Liver (tissue), 9 donors: ENCODE data around the gene PELO. TPM values are rescaled to one million over a fixed set of nuclear protein-coding genes. Genes with fewer than 3 reads are reported as not detected.

Experiments used
- DNase-seq: peaks from one replicate; pipeline ENCODE4 v3.0.0-alpha.2; 2017; ENCODE audit warnings: low spot score
- H3K27ac ChIP-seq, 2 donors: one replicate each; pipeline ENCODE4 v1.7.0; 2013; ENCODE audit warnings: inconsistent platforms in 2 of 2, low read length in 2 of 2, control low read depth in 1 of 2, low read depth in 1 of 2, mild to moderate bottlenecking in 1 of 2
- H3K27me3 ChIP-seq, 4 donors: one replicate each; pipeline versions ENCODE4 v1.6.1 to v1.7.0; 2013; ENCODE audit warnings: low read length in 3 of 4, inconsistent platforms in 1 of 4, mild to moderate bottlenecking in 1 of 4, moderate library complexity in 1 of 4; ENCODE audit not compliant: control insufficient read depth in 4 of 4, insufficient read depth in 4 of 4
- H3K36me3 ChIP-seq, 4 donors: one replicate each; pipeline versions ENCODE4 v1.6.1 to v1.7.0; 2013; ENCODE audit warnings: low read length in 3 of 4, mild to moderate bottlenecking in 3 of 4, low read depth in 1 of 4, moderate library complexity in 1 of 4; ENCODE audit not compliant: control insufficient read depth in 4 of 4, insufficient read depth in 3 of 4
- H3K4me1 ChIP-seq, 4 donors: one replicate each; pipeline versions ENCODE4 v1.6.1 to v1.7.0; 2013; ENCODE audit warnings: low read length in 3 of 4, mild to moderate bottlenecking in 3 of 4, moderate library complexity in 1 of 4; ENCODE audit not compliant: control insufficient read depth in 4 of 4, insufficient read depth in 4 of 4
- H3K4me3 ChIP-seq, 3 donors: one replicate each; pipeline versions ENCODE4 v1.6.1 to v1.7.0; 2013; ENCODE audit warnings: low read length in 3 of 3, control low read depth in 1 of 3, low read depth in 1 of 3, mild to moderate bottlenecking in 1 of 3
- H3K9ac ChIP-seq, 2 donors: one replicate each; pipeline ENCODE4 v1.7.0; 2013; ENCODE audit warnings: low read length in 2 of 2, mild to moderate bottlenecking in 2 of 2, moderate library complexity in 2 of 2, control low read depth in 1 of 2, low read depth in 1 of 2
- H3K9me3 ChIP-seq, 4 donors: one replicate each; pipeline versions ENCODE4 v1.6.1 to v1.7.0; 2013; ENCODE audit warnings: low read length in 3 of 4; ENCODE audit not compliant: control insufficient read depth in 4 of 4
- CTCF ChIP-seq: fragments of 150-350 bp; IDR thresholded peaks from 2 replicates; pipeline ENCODE4 v1.5.1; 2017; ENCODE audit warnings: improper control_type of control experiment, low read depth, low read length; ENCODE audit not compliant: missing input control
- EGR1 ChIP-seq, 2 donors: IDR thresholded peaks; 2 replicates each; pipeline ENCODE4 v1.6.1; 2016 to 2018; ENCODE audit warnings: antibody characterized with exemption in 2 of 2, low read depth in 2 of 2
- FOXA1 ChIP-seq: IDR thresholded peaks from 2 replicates; pipeline ENCODE4 v1.6.1; 2016; ENCODE audit warnings: antibody characterized with exemption
- FOXA2 ChIP-seq: IDR thresholded peaks from 2 replicates; pipeline ENCODE4 v1.6.1; 2016; ENCODE audit warnings: antibody characterized with exemption
- GABPA ChIP-seq, 2 donors: IDR thresholded peaks in 1 of 2; conservative IDR thresholded peaks in 1 of 2; 2 replicates each; pipeline ENCODE4 v1.6.1; 2016; ENCODE audit warnings: antibody characterized with exemption in 2 of 2, mild to moderate bottlenecking in 1 of 2, moderate library complexity in 1 of 2
- HNF4A ChIP-seq, 2 donors: conservative IDR thresholded peaks; 2 replicates each; pipeline ENCODE4 v1.6.1; 2016; ENCODE audit warnings: antibody characterized with exemption in 2 of 2, mild to moderate bottlenecking in 2 of 2
- HNF4G ChIP-seq: IDR thresholded peaks from 2 replicates; pipeline ENCODE4 v1.6.1; 2016; ENCODE audit warnings: antibody characterized with exemption
- JUND ChIP-seq, 2 donors: IDR thresholded peaks; 2 replicates each; pipeline ENCODE4 v1.6.1; 2016; ENCODE audit warnings: antibody characterized with exemption in 2 of 2
- MAX ChIP-seq: IDR thresholded peaks from 2 replicates; pipeline ENCODE4 v1.6.1; 2016; ENCODE audit warnings: antibody characterized with exemption
- NR2F2 ChIP-seq: IDR thresholded peaks from 2 replicates; pipeline ENCODE4 v1.6.1; 2016; ENCODE audit warnings: antibody characterized with exemption
- RAD21 ChIP-seq, 2 donors: IDR thresholded peaks; 2 replicates each; pipeline ENCODE4 v1.6.1; 2016; ENCODE audit warnings: antibody characterized with exemption in 2 of 2, mild to moderate bottlenecking in 2 of 2
- REST ChIP-seq: IDR thresholded peaks from 2 replicates; pipeline ENCODE4 v1.6.1; 2016; ENCODE audit warnings: antibody characterized with exemption, mild to moderate bottlenecking
- RXRA ChIP-seq, 2 donors: IDR thresholded peaks; 2 replicates each; pipeline ENCODE4 v1.6.1; 2017 to 2018; ENCODE audit warnings: antibody characterized with exemption in 2 of 2, mild to moderate bottlenecking in 1 of 2
- SP1 ChIP-seq: IDR thresholded peaks from 2 replicates; pipeline ENCODE4 v1.6.1; 2018; ENCODE audit warnings: antibody characterized with exemption, mild to moderate bottlenecking
- TAF1 ChIP-seq: conservative IDR thresholded peaks from 2 replicates; pipeline ENCODE4 v1.6.1; 2016; ENCODE audit warnings: antibody characterized with exemption, mild to moderate bottlenecking
- WGBS: extraction: QIAGEN DNeasy Blood & Tissue Kit; methylation state at CpG from one replicate; pipeline ENCODE4 v1.1.7; 2013; 5-methylcytosine and 5-hydroxymethylcytosine counted together
- polyA plus RNA-seq, 2 donors: library from polyadenylated mRNA; stranded (reverse) in 1 of 2; unstranded in 1 of 2; fragments of 200-250 nt in 1 of 2; fragments of >200 nt in 1 of 2; fragmentation: Nextera tagmentation in 1 of 2; extraction: Ambion mirVana in 1 of 2; gene quantifications; one replicate each; pipeline versions ENCODE4 v1.2.1 to v1.2.3, GENCODE V29; 2013 to 2015
- total RNA-seq, 2 donors: library from RNA; depleted of rRNA; stranded (reverse); fragments of >200 nt; gene quantifications; one replicate each; pipeline ENCODE4 v1.2.3, GENCODE V29; 2014
- TF ChIP-seq, protein P1 (sequence below): IDR thresholded peaks from 2 replicates; pipeline ENCODE4 v1.6.1; 2016; ENCODE audit warnings: antibody characterized with exemption
- TF ChIP-seq, protein P2 (sequence below): IDR thresholded peaks from 2 replicates; pipeline ENCODE4 v1.6.1; 2016; ENCODE audit warnings: antibody characterized with exemption
- donor health status: healthy.
- donor health status: healthy.
- donor health status: healthy.
- donor health status: healthy.
- donor health status: healthy.

The PELO gene
- total and polyA plus RNA-seq, 4 donors, result 10.1 to 24.6 (median 16.5) TPM

DNA sequence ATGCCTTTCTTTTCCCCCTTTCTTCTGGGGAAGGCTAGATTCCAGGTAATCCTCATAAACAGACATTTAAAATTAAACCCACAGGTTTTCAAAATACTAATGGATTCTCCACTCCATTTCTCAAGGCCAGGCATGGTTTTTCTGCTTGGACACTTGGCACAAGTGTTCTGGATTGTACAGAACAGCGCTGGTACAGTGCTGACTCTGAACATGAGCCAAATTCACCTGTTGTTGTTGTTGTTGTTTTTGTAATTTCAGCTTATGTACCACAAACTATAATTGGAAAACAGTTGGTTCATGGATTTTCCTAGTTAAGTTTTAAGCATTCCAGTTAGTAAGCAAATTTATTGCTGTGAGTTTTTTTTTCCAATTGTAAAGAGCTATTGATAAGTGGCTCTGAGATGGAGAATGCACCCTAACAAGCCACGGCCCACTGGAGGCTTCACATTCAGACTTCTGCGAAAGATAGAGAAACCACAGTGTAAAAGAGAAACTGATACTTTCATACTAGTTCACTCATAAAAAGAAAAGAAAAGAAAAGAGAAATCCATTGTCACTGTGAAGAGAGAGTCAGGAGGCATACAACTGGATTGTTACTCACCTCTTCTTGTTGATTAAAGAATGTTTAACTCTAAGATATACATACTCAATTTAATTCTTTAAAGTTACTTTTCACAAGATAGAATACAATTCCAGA lies 16.2 kb upstream of the PELO start:
- no peaks in the 10 kb centered on the region for H3K27me3 ChIP-seq
- H3K4me3 ChIP-seq, result no peak overlapping the region
- no peaks in the 10 kb centered on the region for H3K36me3 ChIP-seq
- TF ChIP-seq NR2F2, result no peak
- TF ChIP-seq HNF4A (conservative IDR thresholded peaks at IDR 0.05), result no peak
- TF ChIP-seq CTCF, result no peak
- TF ChIP-seq GABPA (IDR thresholded peaks at IDR 0.05 in 1 of 2, conservative IDR thresholded peaks at IDR 0.05 in 1 of 2), result no peak
- TF ChIP-seq EGR1 (IDR thresholded peaks at IDR 0.05; ENCODE audit: low read depth in 2 of 2), result no peak
- TF ChIP-seq, protein P1, sequence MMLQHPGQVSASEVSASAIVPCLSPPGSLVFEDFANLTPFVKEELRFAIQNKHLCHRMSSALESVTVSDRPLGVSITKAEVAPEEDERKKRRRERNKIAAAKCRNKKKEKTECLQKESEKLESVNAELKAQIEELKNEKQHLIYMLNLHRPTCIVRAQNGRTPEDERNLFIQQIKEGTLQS, result no peak
- no peak for TF ChIP-seq RXRA (IDR thresholded peaks at IDR 0.05)
- no peak for TF ChIP-seq TAF1
- TF ChIP-seq, protein P2, sequence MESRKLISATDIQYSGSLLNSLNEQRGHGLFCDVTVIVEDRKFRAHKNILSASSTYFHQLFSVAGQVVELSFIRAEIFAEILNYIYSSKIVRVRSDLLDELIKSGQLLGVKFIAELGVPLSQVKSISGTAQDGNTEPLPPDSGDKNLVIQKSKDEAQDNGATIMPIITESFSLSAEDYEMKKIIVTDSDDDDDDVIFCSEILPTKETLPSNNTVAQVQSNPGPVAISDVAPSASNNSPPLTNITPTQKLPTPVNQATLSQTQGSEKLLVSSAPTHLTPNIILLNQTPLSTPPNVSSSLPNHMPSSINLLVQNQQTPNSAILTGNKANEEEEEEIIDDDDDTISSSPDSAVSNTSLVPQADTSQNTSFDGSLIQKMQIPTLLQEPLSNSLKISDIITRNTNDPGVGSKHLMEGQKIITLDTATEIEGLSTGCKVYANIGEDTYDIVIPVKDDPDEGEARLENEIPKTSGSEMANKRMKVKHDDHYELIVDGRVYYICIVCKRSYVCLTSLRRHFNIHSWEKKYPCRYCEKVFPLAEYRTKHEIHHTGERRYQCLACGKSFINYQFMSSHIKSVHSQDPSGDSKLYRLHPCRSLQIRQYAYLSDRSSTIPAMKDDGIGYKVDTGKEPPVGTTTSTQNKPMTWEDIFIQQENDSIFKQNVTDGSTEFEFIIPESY, result no peak
- TF ChIP-seq JUND (IDR thresholded peaks at IDR 0.05), result no peak
- no peak for TF ChIP-seq FOXA1
- TF ChIP-seq HNF4G, result no peak
- TF ChIP-seq MAX, result no peak
- DNase-seq, result no peak
- H3K9ac ChIP-seq, result no peak overlapping the region
- H3K9me3 ChIP-seq, result no peaks in the 10 kb centered on the region
- peaks cover 3 to 9% (median 6%) of the 10 kb centered on the region in 4 donors for H3K4me1 ChIP-seq
- 87% methylated on average over 3 of the region's 3 CpGs for WGBS
- no peak overlapping the region for H3K27ac ChIP-seq

GRCh38 chr5:52772668-52773067 lies 15.0 kb upstream of the PELO start:
- H3K27me3 ChIP-seq, result no peaks in the 10 kb centered on the region
- H3K27ac ChIP-seq, result no peak overlapping the region
- no peaks in the 10 kb centered on the region for H3K9me3 ChIP-seq
- H3K9ac ChIP-seq, result no peak overlapping the region
- TF ChIP-seq HNF4G (no peak), FOXA2 (peak; percentile 39), RXRA (IDR thresholded peaks at IDR 0.05) (no peak), FOXA1 (no peak), JUND (IDR thresholded peaks at IDR 0.05) (no peak), TAF1 (no peak), EGR1 (IDR thresholded peaks at IDR 0.05; ENCODE audit: low read depth in 2 of 2) (no peak), NR2F2 (no peak), SP1 (peak; percentile 15), REST (no peak), RAD21 (IDR thresholded peaks at IDR 0.05) (no peak), GABPA (IDR thresholded peaks at IDR 0.05 in 1 of 2, conservative IDR thresholded peaks at IDR 0.05 in 1 of 2) (no peak), HNF4A (conservative IDR thresholded peaks at IDR 0.05) (peak; percentile 15 to 24)
- peaks cover 3 to 9% (median 6%) of the 10 kb centered on the region in 4 donors for H3K4me1 ChIP-seq
- H3K36me3 ChIP-seq, result no peaks in the 10 kb centered on the region
- no peak for DNase-seq
- no peak overlapping the region for H3K4me3 ChIP-seq
